ENCODE measurements around the gene B4GALT2. TPM values are rescaled to one million over a fixed set of nuclear protein-coding genes. Genes with fewer than 3 reads are reported as not detected.

Gene B4GALT2
- total and polyA plus RNA-seq, 2 donors (not counting 1 experiment from before 2014, with no cell fraction given): 4.6 to 6.5 TPM

DNA sequence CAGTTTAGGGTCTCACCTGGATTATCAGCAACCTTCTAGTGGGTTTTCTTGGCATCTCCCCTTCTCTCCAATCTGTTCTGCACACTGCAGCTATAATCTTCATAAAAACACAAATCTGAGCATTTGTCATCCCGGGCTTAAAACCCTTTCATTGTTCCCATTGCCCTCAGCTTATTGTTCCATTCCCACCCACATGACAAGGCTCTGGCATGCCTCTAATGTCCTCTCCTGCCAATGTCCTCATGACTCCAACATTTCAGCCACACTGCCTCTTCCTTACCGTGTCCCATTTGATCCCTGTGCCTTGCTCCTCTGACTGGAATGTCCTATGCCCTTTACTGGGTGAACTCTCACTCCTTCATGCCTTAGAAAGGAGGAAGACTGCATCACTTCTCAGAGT lies 16.7 kb upstream of the B4GALT2 start:
- H3K36me3 ChIP-seq (replicated peaks in 1 of 2; ENCODE audit: control extremely low read depth in 1 of 2, control insufficient read depth in 1 of 2, extremely low read depth in 1 of 2, insufficient read depth in 2 of 2, low read length in 1 of 2): peaks cover 0 to 15% of the 10 kb centered on the region in 2 experiments
- no peaks in the 10 kb centered on the region for H3K79me2 ChIP-seq (ENCODE audit: control insufficient read depth, insufficient read depth, low read length)
- H3K9me3 ChIP-seq (ENCODE audit: control extremely low read depth in 1 of 3, control insufficient read depth in 2 of 3, insufficient read depth in 1 of 3, low read length in 2 of 3): no peaks in the 10 kb centered on the region
- H3K4me3 Mint-ChIP-seq: no peak overlapping the region
- no peak overlapping the region for H3K4me2 ChIP-seq (replicated peaks; ENCODE audit: low read depth, low read length, poor library complexity, severe bottlenecking)
- H3K27me3 Mint-ChIP-seq: no peaks in the 10 kb centered on the region
- H3K9ac ChIP-seq (ENCODE audit: low read length): no peak overlapping the region
- H4K20me1 ChIP-seq (ENCODE audit: control insufficient read depth, insufficient read depth, low read length, poor library complexity, severe bottlenecking): no peaks in the 10 kb centered on the region
- no peaks in the 10 kb centered on the region for H3K9me3 Mint-ChIP-seq (ENCODE audit: insufficient read depth)
- ATAC-seq (ENCODE audit: low read depth) (no peak), DNase-seq (no peak)
- intact Hi-C loops (cut with micrococcal nuclease): no loop called here
- TF ChIP-seq EZH2 (IDR thresholded peaks at IDR 0.05; ENCODE audit: borderline replicate concordance, insufficient read depth, low read depth, low read length, poor library complexity, severe bottlenecking): no peak
- TF ChIP-seq, protein P1, sequence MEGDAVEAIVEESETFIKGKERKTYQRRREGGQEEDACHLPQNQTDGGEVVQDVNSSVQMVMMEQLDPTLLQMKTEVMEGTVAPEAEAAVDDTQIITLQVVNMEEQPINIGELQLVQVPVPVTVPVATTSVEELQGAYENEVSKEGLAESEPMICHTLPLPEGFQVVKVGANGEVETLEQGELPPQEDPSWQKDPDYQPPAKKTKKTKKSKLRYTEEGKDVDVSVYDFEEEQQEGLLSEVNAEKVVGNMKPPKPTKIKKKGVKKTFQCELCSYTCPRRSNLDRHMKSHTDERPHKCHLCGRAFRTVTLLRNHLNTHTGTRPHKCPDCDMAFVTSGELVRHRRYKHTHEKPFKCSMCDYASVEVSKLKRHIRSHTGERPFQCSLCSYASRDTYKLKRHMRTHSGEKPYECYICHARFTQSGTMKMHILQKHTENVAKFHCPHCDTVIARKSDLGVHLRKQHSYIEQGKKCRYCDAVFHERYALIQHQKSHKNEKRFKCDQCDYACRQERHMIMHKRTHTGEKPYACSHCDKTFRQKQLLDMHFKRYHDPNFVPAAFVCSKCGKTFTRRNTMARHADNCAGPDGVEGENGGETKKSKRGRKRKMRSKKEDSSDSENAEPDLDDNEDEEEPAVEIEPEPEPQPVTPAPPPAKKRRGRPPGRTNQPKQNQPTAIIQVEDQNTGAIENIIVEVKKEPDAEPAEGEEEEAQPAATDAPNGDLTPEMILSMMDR (IDR thresholded peaks at IDR 0.05): no peak
- no peaks in the 10 kb centered on the region for H3K4me1 ChIP-seq (ENCODE audit: control insufficient read depth in 2 of 2, insufficient read depth in 2 of 2, low read length in 2 of 2)
- no peaks in the 10 kb centered on the region for H3K4me1 Mint-ChIP-seq
- POLR2A ChIA-PET: no interaction called here
- H3K27ac Mint-ChIP-seq: no peak overlapping the region
- no peak overlapping the region for H3K27ac ChIP-seq (ENCODE audit: low read length in 2 of 2)
- H3K4me3 ChIP-seq (ENCODE audit: control extremely low read depth in 1 of 5, extremely low read depth in 1 of 5, insufficient read depth in 1 of 5, low read depth in 2 of 5, low read length in 4 of 5): no peak overlapping the region
- CTCF ChIA-PET: no interaction called here
- WGBS (ENCODE audit: insufficient coverage): 100% methylated on average over 2 of the region's 2 CpGs
- no peak overlapping the region for H2AFZ ChIP-seq (ENCODE audit: insufficient read depth, low read depth, low read length, poor library complexity, severe bottlenecking)
- H3K27me3 ChIP-seq (replicated peaks in 1 of 4; ENCODE audit: control extremely low read depth in 1 of 4, control insufficient read depth in 3 of 4, insufficient read depth in 4 of 4, low read length in 3 of 4): no peaks in the 10 kb centered on the region

DNA sequence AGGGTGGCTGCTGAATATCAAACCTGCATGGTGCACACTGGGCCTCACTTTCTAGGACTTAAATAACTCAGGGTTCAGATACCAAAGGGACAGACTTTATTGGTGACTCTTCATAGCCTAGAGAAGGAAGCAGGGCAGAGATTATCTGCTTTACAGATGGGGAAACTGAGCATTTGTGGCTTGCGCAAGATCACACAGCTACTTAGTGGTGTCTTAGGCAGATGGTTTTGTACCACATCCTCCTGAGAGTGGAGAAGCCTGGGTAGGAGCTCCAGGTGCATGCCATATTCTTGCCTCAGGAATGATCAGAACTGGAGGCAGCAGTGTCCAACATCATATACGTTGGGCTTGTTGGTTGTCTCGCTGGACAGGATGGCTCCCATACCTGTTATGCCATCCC lies 16.0 kb upstream of the B4GALT2 start:
- Mint-ChIP-seq H3K4me3 (no peak overlapping the region), H3K9me3 (ENCODE audit: insufficient read depth) (no peaks in the 10 kb centered on the region), H3K27me3 (no peaks in the 10 kb centered on the region), H3K27ac (no peak overlapping the region), H3K4me1 (no peaks in the 10 kb centered on the region)
- Histone ChIP-seq H4K20me1 (ENCODE audit: control insufficient read depth, insufficient read depth, low read length, poor library complexity, severe bottlenecking) (no peaks in the 10 kb centered on the region), H3K4me1 (ENCODE audit: control insufficient read depth in 2 of 2, insufficient read depth in 2 of 2, low read length in 2 of 2) (no peaks in the 10 kb centered on the region), H3K9ac (ENCODE audit: low read length) (no peak overlapping the region), H3K36me3 (replicated peaks in 1 of 2; ENCODE audit: control extremely low read depth in 1 of 2, control insufficient read depth in 1 of 2, extremely low read depth in 1 of 2, insufficient read depth in 2 of 2, low read length in 1 of 2) (peaks cover 0 to 12% of the 10 kb centered on the region in 2 experiments), H3K4me2 (replicated peaks; ENCODE audit: low read depth, low read length, poor library complexity, severe bottlenecking) (no peak overlapping the region), H2AFZ (ENCODE audit: insufficient read depth, low read depth, low read length, poor library complexity, severe bottlenecking) (no peak overlapping the region), H3K4me3 (ENCODE audit: control extremely low read depth in 1 of 5, extremely low read depth in 1 of 5, insufficient read depth in 1 of 5, low read depth in 2 of 5, low read length in 4 of 5) (no peak overlapping the region), H3K9me3 (ENCODE audit: control extremely low read depth in 1 of 3, control insufficient read depth in 2 of 3, insufficient read depth in 1 of 3, low read length in 2 of 3) (no peaks in the 10 kb centered on the region), H3K27ac (ENCODE audit: low read length in 2 of 2) (no peak overlapping the region), H3K27me3 (replicated peaks in 1 of 4; ENCODE audit: control extremely low read depth in 1 of 4, control insufficient read depth in 3 of 4, insufficient read depth in 4 of 4, low read length in 3 of 4) (no peaks in the 10 kb centered on the region), H3K79me2 (ENCODE audit: control insufficient read depth, insufficient read depth, low read length) (no peaks in the 10 kb centered on the region)
- POLR2A ChIA-PET: no interaction called here
- TF ChIP-seq, protein P1 (IDR thresholded peaks at IDR 0.05): no peak
- TF ChIP-seq EZH2 (IDR thresholded peaks at IDR 0.05; ENCODE audit: borderline replicate concordance, insufficient read depth, low read depth, low read length, poor library complexity, severe bottlenecking): no peak
- 97% methylated on average over 3 of the region's 3 CpGs for WGBS (ENCODE audit: insufficient coverage)
- no peak for DNase-seq
- no peak for ATAC-seq (ENCODE audit: low read depth)
- intact Hi-C loops (cut with micrococcal nuclease): no loop called here
- CTCF ChIA-PET: no interaction called here
